ENCODE data around the gene ABCC6.

DNA sequence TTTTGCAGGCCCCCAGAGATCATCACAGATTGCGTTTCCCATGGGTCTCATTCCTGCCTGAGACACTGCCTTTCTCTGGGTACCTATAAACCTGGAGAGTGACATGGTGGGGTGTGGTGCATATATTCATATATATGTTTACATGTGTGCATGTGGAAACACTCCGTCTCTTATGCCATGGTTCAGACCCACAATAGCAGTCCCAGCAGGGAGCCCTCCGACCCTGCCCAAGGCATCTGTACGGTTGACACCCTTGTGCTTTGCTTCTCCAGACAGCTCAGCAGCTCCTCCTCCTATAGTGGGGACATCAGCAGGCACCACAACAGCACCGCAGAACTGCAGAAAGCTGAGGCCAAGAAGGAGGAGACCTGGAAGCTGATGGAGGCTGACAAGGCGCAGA, 116.8 kb downstream of the ABCC6 start:
- TF ChIP-seq POLR2A (IDR thresholded peaks at IDR 0.05) (no peak), POLR2AphosphoS5 (IDR thresholded peaks at IDR 0.05) (no peak)
- TF ChIP-seq, protein P1, sequence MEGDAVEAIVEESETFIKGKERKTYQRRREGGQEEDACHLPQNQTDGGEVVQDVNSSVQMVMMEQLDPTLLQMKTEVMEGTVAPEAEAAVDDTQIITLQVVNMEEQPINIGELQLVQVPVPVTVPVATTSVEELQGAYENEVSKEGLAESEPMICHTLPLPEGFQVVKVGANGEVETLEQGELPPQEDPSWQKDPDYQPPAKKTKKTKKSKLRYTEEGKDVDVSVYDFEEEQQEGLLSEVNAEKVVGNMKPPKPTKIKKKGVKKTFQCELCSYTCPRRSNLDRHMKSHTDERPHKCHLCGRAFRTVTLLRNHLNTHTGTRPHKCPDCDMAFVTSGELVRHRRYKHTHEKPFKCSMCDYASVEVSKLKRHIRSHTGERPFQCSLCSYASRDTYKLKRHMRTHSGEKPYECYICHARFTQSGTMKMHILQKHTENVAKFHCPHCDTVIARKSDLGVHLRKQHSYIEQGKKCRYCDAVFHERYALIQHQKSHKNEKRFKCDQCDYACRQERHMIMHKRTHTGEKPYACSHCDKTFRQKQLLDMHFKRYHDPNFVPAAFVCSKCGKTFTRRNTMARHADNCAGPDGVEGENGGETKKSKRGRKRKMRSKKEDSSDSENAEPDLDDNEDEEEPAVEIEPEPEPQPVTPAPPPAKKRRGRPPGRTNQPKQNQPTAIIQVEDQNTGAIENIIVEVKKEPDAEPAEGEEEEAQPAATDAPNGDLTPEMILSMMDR (IDR thresholded peaks at IDR 0.05): no peak
